H1 (cell line): ENCODE measurements around the gene NEMF. TPM values are rescaled to one million over a fixed set of nuclear protein-coding genes. Genes with fewer than 3 reads are reported as not detected.
A peak's percentile ranks its signal among the peaks of the same experiment; 100 is the strongest.

Source experiments
- CTCF ChIA-PET: fragments of 300-600 bp; sonication (Branson Sonifier 250); formaldehyde crosslinking; loops from one replicate; lab custom pipeline; 2021; ENCODE audit not compliant: partially characterized antibody; lab: Charles Lee
- POLR2A ChIA-PET: fragments of 300-600 bp; sonication (Branson Sonifier 250); formaldehyde crosslinking; loops from one replicate; lab custom pipeline; 2021; ENCODE audit warnings: inconsistent platforms; ENCODE audit not compliant: partially characterized antibody; lab: Charles Lee
- DNase-seq, 2 experiments: peaks; one replicate each; pipeline versions ENCODE4 v3.0.0 to v3.0.0-alpha.2; 2010 to 2022; ENCODE audit warnings: low spot score in 2 of 2, low read depth in 1 of 2, mixed read lengths in 1 of 2
- FAIRE-seq: peaks from 2 replicates; lab custom pipeline; 2011; peaks lifted over from hg19 to GRCh38; lab: Jason Lieb, UNC
- H2AFZ ChIP-seq: 2 replicates; pipeline ENCODE4 v1.8.1; 2012; ENCODE audit warnings: low read length, inconsistent platforms
- H2AK5ac ChIP-seq: 2 replicates; pipeline ENCODE4 v1.6.1; 2013; ENCODE audit warnings: low read depth, low read length
- H2BK120ac ChIP-seq: replicated peaks from 2 replicates; pipeline ENCODE3; 2013; ENCODE audit warnings: low read depth, low read length, inconsistent platforms
- H2BK12ac ChIP-seq: 2 replicates; pipeline ENCODE4 v1.6.1; 2013; ENCODE audit warnings: low read depth, low read length
- H2BK15ac ChIP-seq: 2 replicates; pipeline ENCODE4 v1.6.1; 2013; ENCODE audit warnings: low read length
- H2BK20ac ChIP-seq: 2 replicates; pipeline ENCODE4 v1.6.1; 2013; ENCODE audit warnings: low read length
- H2BK5ac ChIP-seq: 2 replicates; pipeline ENCODE4 v1.6.1; 2013; ENCODE audit warnings: low read depth, low read length
- H3K14ac ChIP-seq: 2 replicates; pipeline ENCODE4 v1.6.1; 2013; ENCODE audit warnings: inconsistent platforms; ENCODE audit not compliant: insufficient read length
- H3K18ac ChIP-seq: 2 replicates; pipeline ENCODE4 v1.6.1; 2013; ENCODE audit warnings: low read length; ENCODE audit errors: extremely low read depth
- H3K23ac ChIP-seq: 2 replicates; pipeline ENCODE4 v1.6.1; 2013; ENCODE audit warnings: inconsistent platforms; ENCODE audit not compliant: insufficient read length
- H3K23me2 ChIP-seq: 2 replicates; pipeline ENCODE4 v1.6.1; 2013; ENCODE audit warnings: low read depth, low read length
- H3K27ac ChIP-seq: 2 replicates; pipeline ENCODE4 v1.6.1; 2011; ENCODE audit warnings: low read depth, low read length, inconsistent platforms
- H3K27me3 ChIP-seq, 4 experiments: replicated peaks in 1 of 4; 1 replicate in 1 of 4; 2 replicates in 3 of 4; pipeline versions ENCODE4 v1.6.1 to v1.8.1; 2011 to 2013; ENCODE audit warnings: low read length in 3 of 4, mild to moderate bottlenecking in 3 of 4, inconsistent platforms in 2 of 4, mixed read lengths in 2 of 4, moderate library complexity in 1 of 4; ENCODE audit not compliant: control insufficient read depth in 3 of 4, insufficient read depth in 3 of 4; ENCODE audit errors: extremely low read depth in 1 of 4
- H3K36me3 ChIP-seq, 4 experiments: 2 replicates each; pipeline versions ENCODE4 v1.6.1 to v1.8.1; 2011 to 2013; ENCODE audit warnings: mild to moderate bottlenecking in 4 of 4, low read length in 3 of 4, moderate library complexity in 2 of 4, control low read depth in 1 of 4, inconsistent platforms in 1 of 4; ENCODE audit not compliant: insufficient read depth in 4 of 4, control insufficient read depth in 2 of 4
- H3K4ac ChIP-seq: replicated peaks from 2 replicates; pipeline ENCODE3; 2013; ENCODE audit warnings: low read length, low read depth, mixed read lengths, inconsistent platforms; ENCODE audit not compliant: insufficient read length
- H3K4me1 ChIP-seq, 4 experiments: replicated peaks in 1 of 4; 1 replicate in 1 of 4; 2 replicates in 3 of 4; pipeline versions ENCODE4 v1.6.1 to v1.8.1; 2011 to 2013; ENCODE audit warnings: low read length in 3 of 4, inconsistent platforms in 2 of 4, mixed read lengths in 1 of 4; ENCODE audit not compliant: insufficient read depth in 4 of 4, control insufficient read depth in 3 of 4
- H3K4me2 ChIP-seq, 2 experiments: 2 replicates each; pipeline versions ENCODE4 v1.6.1 to v1.8.1; 2011 to 2013; ENCODE audit warnings: low read depth in 2 of 2, low read length in 2 of 2, control low read depth in 1 of 2, inconsistent platforms in 1 of 2, mild to moderate bottlenecking in 1 of 2; ENCODE audit not compliant: insufficient read depth in 1 of 2
- H3K4me3 ChIP-seq, 4 experiments: fragments of 200-600, 300-600 bp in 1 of 4; sonication (generic), shearing (Covaris generic), sonication (Bioruptor Twin) in 1 of 4; 2 replicates each; pipeline versions ENCODE4 v1.5.1 to v1.8.1; 2011 to 2016; ENCODE audit warnings: low read length in 4 of 4, low read depth in 3 of 4, control low read depth in 2 of 4, inconsistent platforms in 2 of 4, mild to moderate bottlenecking in 2 of 4, mixed read lengths in 1 of 4, moderate library complexity in 1 of 4; ENCODE audit not compliant: insufficient read depth in 2 of 4; ENCODE audit errors: extremely low read depth in 1 of 4
- H3K56ac ChIP-seq: replicated peaks from 2 replicates; pipeline ENCODE3; 2013; ENCODE audit warnings: low read depth, mild to moderate bottlenecking, mixed read lengths, low read length, inconsistent platforms; ENCODE audit not compliant: insufficient read length
- H3K79me1 ChIP-seq: 2 replicates; pipeline ENCODE4 v1.6.1; 2013; ENCODE audit warnings: low read depth, low read length, control low read depth
- H3K79me2 ChIP-seq, 2 experiments: 2 replicates each; pipeline versions ENCODE4 v1.6.1 to v1.8.1; 2012 to 2013; ENCODE audit warnings: low read length in 2 of 2, mild to moderate bottlenecking in 2 of 2, inconsistent platforms in 1 of 2; ENCODE audit not compliant: insufficient read depth in 2 of 2, control insufficient read depth in 1 of 2
- H3K9ac ChIP-seq, 4 experiments: replicated peaks in 1 of 4; 1 replicate in 1 of 4; 2 replicates in 3 of 4; pipeline versions ENCODE4 v1.6.1 to v1.8.1; 2011 to 2013; ENCODE audit warnings: low read depth in 3 of 4, low read length in 3 of 4, control low read depth in 2 of 4, mild to moderate bottlenecking in 2 of 4, moderate library complexity in 2 of 4, inconsistent platforms in 1 of 4; ENCODE audit errors: extremely low read depth in 1 of 4
- H3K9me3 ChIP-seq, 2 experiments: 2 replicates each; pipeline versions ENCODE4 v1.6.1 to v1.8.1; 2012 to 2013; ENCODE audit warnings: mild to moderate bottlenecking in 2 of 2, moderate library complexity in 2 of 2, control low read depth in 1 of 2, inconsistent platforms in 1 of 2, low read depth in 1 of 2, low read length in 1 of 2, mixed read lengths in 1 of 2; ENCODE audit not compliant: insufficient read depth in 2 of 2
- H4K20me1 ChIP-seq, 2 experiments: replicated peaks in 1 of 2; 2 replicates each; pipeline versions ENCODE3 to v1.8.1; 2011 to 2013; ENCODE audit warnings: inconsistent platforms in 2 of 2, low read length in 2 of 2, mild to moderate bottlenecking in 1 of 2; ENCODE audit not compliant: insufficient read depth in 2 of 2, control insufficient read depth in 1 of 2
- H4K5ac ChIP-seq: 2 replicates; pipeline ENCODE4 v1.6.1; 2013; ENCODE audit warnings: low read length, low read depth, mixed read lengths, inconsistent platforms; ENCODE audit not compliant: insufficient read length
- H4K8ac ChIP-seq: 2 replicates; pipeline ENCODE4 v1.8.0; 2013; ENCODE audit warnings: mild to moderate bottlenecking, moderate library complexity, low read length, inconsistent platforms; ENCODE audit not compliant: insufficient read depth; ENCODE audit errors: extremely low read depth
- H4K91ac ChIP-seq: replicated peaks from 2 replicates; pipeline ENCODE3; 2013; ENCODE audit warnings: low read length, mixed read lengths, inconsistent platforms; ENCODE audit not compliant: insufficient read length
- CBX5 ChIP-seq: fragments of 300-800, 300-1000 bp; sonication (generic); IDR thresholded peaks from 2 replicates; pipeline ENCODE4 v1.7.1; 2016; ENCODE audit warnings: antibody characterized with exemption, low read length, low read depth
- CBX8 ChIP-seq: fragments of 300-800, 300-1000 bp; sonication (generic); IDR thresholded peaks from 2 replicates; pipeline ENCODE4 v1.7.1; 2016; ENCODE audit warnings: low read depth, low read length, borderline replicate concordance
- CHD1 ChIP-seq: IDR thresholded peaks from 2 replicates; pipeline ENCODE4 v1.6.1; 2012; ENCODE audit warnings: low read depth, low read length, improper control_type of control experiment
- EP300 ChIP-seq, 2 experiments: IDR thresholded peaks; 1 replicate in 1 of 2; 2 replicates in 1 of 2; pipeline ENCODE4 v1.6.1; 2011 to 2012; ENCODE audit warnings: low read depth in 2 of 2, low read length in 2 of 2, mild to moderate bottlenecking in 2 of 2, borderline replicate concordance in 1 of 2, inconsistent platforms in 1 of 2, moderate library complexity in 1 of 2
- GABPA ChIP-seq: IDR thresholded peaks from 2 replicates; pipeline ENCODE4 v1.6.1; 2011; ENCODE audit warnings: mild to moderate bottlenecking, low read length, moderate library complexity, borderline replicate concordance; ENCODE audit not compliant: insufficient read depth
- POLR2A ChIP-seq, 2 experiments: IDR thresholded peaks; 1 replicate in 1 of 2; 2 replicates in 1 of 2; pipeline ENCODE4 v1.6.1; 2011; ENCODE audit warnings: low read depth in 2 of 2, low read length in 2 of 2, mild to moderate bottlenecking in 2 of 2; ENCODE audit errors: control extremely low read depth in 1 of 2
- POLR2AphosphoS5 ChIP-seq: IDR thresholded peaks from 2 replicates; pipeline ENCODE4 v1.6.1; 2011; ENCODE audit warnings: low read depth, low read length
- POU5F1 ChIP-seq: IDR thresholded peaks from 2 replicates; pipeline ENCODE4 v1.6.1; 2011; ENCODE audit warnings: low read depth, mild to moderate bottlenecking, low read length, moderate library complexity
- RFX5 ChIP-seq: IDR thresholded peaks from 2 replicates; pipeline ENCODE4 v1.6.1; 2011; ENCODE audit warnings: low read depth, low read length, improper control_type of control experiment, borderline replicate concordance
- TAF7 ChIP-seq: optimal IDR thresholded peaks from 2 replicates; pipeline ENCODE3; 2011; ENCODE audit warnings: low read depth, mild to moderate bottlenecking, inconsistent platforms, low read length, moderate library complexity, borderline replicate concordance
- TBP ChIP-seq: IDR thresholded peaks from 2 replicates; pipeline ENCODE4 v1.6.1; 2011; ENCODE audit warnings: low read depth, low read length, improper control_type of control experiment
- WGBS, 2 experiments: shearing (Covaris generic) in 1 of 2; methylation state at CpG; one replicate each; pipeline versions ENCODE4 v1.1.6 to v1.1.7; 2013 to 2015; ENCODE audit warnings: low lambda C conversion rate in 2 of 2, mixed read lengths in 2 of 2, inconsistent platforms in 1 of 2, low coverage in 1 of 2, missing lambda C conversion rate in 1 of 2; ENCODE audit not compliant: insufficient replicate concordance in 2 of 2, insufficient coverage in 1 of 2, insufficient read length in 1 of 2; ENCODE audit errors: extremely low coverage in 1 of 2, missing lambda C conversion rate in 1 of 2; 5-methylcytosine and 5-hydroxymethylcytosine counted together
- polyA plus RNA-seq, 7 experiments: library from polyadenylated mRNA; depleted of rRNA in 3 of 7; stranded (reverse) in 5 of 7; unstranded in 2 of 7; fragments of >200 nt in 5 of 7; fragments of 200-250 nt in 2 of 7; gene quantifications; 1 replicate in 5 of 7; 2 replicates in 1 of 7; 4 replicates in 1 of 7; pipeline versions ENCODE4 v1.2.1 to v1.2.3, GENCODE V29; 2011 to 2013; ENCODE audit warnings: missing spikeins in 2 of 7, mixed read lengths in 2 of 7
- total RNA-seq: library from RNA; stranded (reverse); fragmentation: NEBNext Ultra II Directional; extraction: Animal tissue kit (Norgen Biotek cat#: 25700); gene quantifications from 2 replicates; pipeline ENCODE4 v1.2.1, GENCODE V29; 2021

NEMF gene
- total and polyA plus RNA-seq, 2 of the 8 experiments (the other 6 are each of a cell fraction or from before 2014, with no cell fraction given): 8.3 to 45.5 TPM

DNA sequence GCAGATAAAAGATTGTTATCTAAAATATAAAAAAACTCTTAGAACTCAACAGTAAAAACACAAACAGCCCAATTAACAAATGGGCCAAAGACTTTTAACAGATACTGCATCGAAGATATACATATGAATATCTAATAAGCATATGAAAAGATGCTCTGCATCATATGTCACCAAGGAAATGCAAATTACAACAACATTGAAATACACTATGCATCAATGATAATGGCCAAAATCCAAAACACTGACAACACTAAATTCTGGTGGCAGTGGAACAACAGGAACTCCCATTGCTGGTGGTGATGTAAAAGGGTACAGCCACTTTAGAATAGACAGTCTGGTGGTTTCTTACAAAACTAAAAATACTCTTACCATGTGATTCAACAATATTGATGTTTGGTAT, 43.8 kb downstream of the NEMF start:
- H4K8ac ChIP-seq: no peak overlapping the region
- H2AFZ ChIP-seq: no peak overlapping the region
- H4K91ac ChIP-seq: no peak overlapping the region
- H2BK15ac ChIP-seq: no peak overlapping the region
- H3K9me3 ChIP-seq: no peaks in the 10 kb centered on the region
- no peak overlapping the region for H2BK120ac ChIP-seq
- no peak overlapping the region for H3K23ac ChIP-seq
- H2BK20ac ChIP-seq: no peak overlapping the region
- no peak overlapping the region for H3K4ac ChIP-seq
- no peak overlapping the region for H3K9ac ChIP-seq
- no peaks in the 10 kb centered on the region for H4K20me1 ChIP-seq
- H3K27ac ChIP-seq: no peak overlapping the region
- no peaks in the 10 kb centered on the region for H3K23me2 ChIP-seq
- no peaks in the 10 kb centered on the region for H3K79me2 ChIP-seq
- CTCF ChIA-PET: no interaction called here
- 0% methylated on average over 1 of the region's 1 CpG; no CpG with 5 or more reads in 1 of the 2 experiments for WGBS, 2 experiments
- DNase-seq: no peak
- H3K4me2 ChIP-seq: no peak overlapping the region
- H3K18ac ChIP-seq: no peak overlapping the region
- no peak overlapping the region for H4K5ac ChIP-seq
- no peak for FAIRE-seq
- no peak overlapping the region for H2AK5ac ChIP-seq
- TF ChIP-seq GABPA (no peak), RFX5 (no peak), EP300 (IDR thresholded peaks at IDR 0.05; ENCODE audit: borderline replicate concordance in 1 of 2, low read depth in 2 of 2, low read length in 2 of 2) (no peak), CBX5 (no peak), POLR2AphosphoS5 (no peak), POLR2A (IDR thresholded peaks at IDR 0.05; ENCODE audit: control extremely low read depth in 1 of 2, low read depth in 2 of 2, low read length in 2 of 2) (no peak), CBX8 (no peak), POU5F1 (no peak), CHD1 (no peak), TAF7 (no peak), TBP (no peak)
- H3K79me1 ChIP-seq: no peaks in the 10 kb centered on the region
- peaks cover 6 to 46% (median 18%) of the 10 kb centered on the region in 4 experiments for H3K36me3 ChIP-seq
- no peak overlapping the region for H3K56ac ChIP-seq
- H2BK5ac ChIP-seq: no peak overlapping the region
- H3K14ac ChIP-seq: no peak overlapping the region
- H3K27me3 ChIP-seq: no peaks in the 10 kb centered on the region
- peak overlapping the region in 1 of 4 experiments; percentile 18; a peak in 1 of 8 replicates for H3K4me3 ChIP-seq
- H2BK12ac ChIP-seq: no peak overlapping the region
- H3K4me1 ChIP-seq: peaks cover 0 to 6% (median 2%) of the 10 kb centered on the region in 4 experiments; a peak in 4 of 7 replicates
- POLR2A ChIA-PET: interaction anchor here (1.4 kb wide), 1 partner anchor 162 kb away, joined by 3 read pairs; no protein-coding TSS in a partner anchor
